Astrocyte (in vitro differentiated cells and primary cell): ENCODE results near the gene SELENOW. TPM values are rescaled to one million over a fixed set of nuclear protein-coding genes. Genes with fewer than 3 reads are reported as not detected.
"Not testable (repeated sequence)": the region's sequence is repeated elsewhere in the genome, so short reads cannot be mapped to it uniquely, and the experiment has no call there.

Experiments used
- DNase-seq: peaks from one replicate; pipeline ENCODE4 v3.0.0-alpha.2; 2010; ENCODE audit warnings: low read depth
- FAIRE-seq: peaks from 2 replicates; lab custom pipeline; 2011; peaks lifted over from hg19 to GRCh38; lab: Jason Lieb, UNC
- H2AFZ ChIP-seq: 2 replicates; pipeline ENCODE4 v1.6.0; 2012; ENCODE audit warnings: low read depth, low read length, inconsistent platforms
- H3K27ac ChIP-seq: 2 replicates; pipeline ENCODE4 v1.5.1; 2011; ENCODE audit warnings: low read depth, low read length, inconsistent platforms
- H3K27me3 ChIP-seq: 2 replicates; pipeline ENCODE4 v1.6.0; 2011; ENCODE audit warnings: low read length, inconsistent platforms; ENCODE audit not compliant: insufficient read depth
- H3K36me3 ChIP-seq: 2 replicates; pipeline ENCODE4 v1.5.1; 2011; ENCODE audit warnings: low read length, inconsistent platforms; ENCODE audit not compliant: insufficient read depth
- H3K4me1 ChIP-seq: 2 replicates; pipeline ENCODE4 v1.5.1; 2011; ENCODE audit warnings: low read length, inconsistent platforms; ENCODE audit not compliant: insufficient read depth
- H3K4me2 ChIP-seq: 2 replicates; pipeline ENCODE4 v1.6.0; 2012; ENCODE audit warnings: low read length, inconsistent platforms
- H3K4me3 ChIP-seq: 2 replicates; pipeline ENCODE4 v1.5.1; 2011; ENCODE audit warnings: low read depth, mild to moderate bottlenecking, low read length, inconsistent platforms; ENCODE audit not compliant: insufficient read depth
- H3K79me2 ChIP-seq: 2 replicates; pipeline ENCODE4 v1.6.0; 2012; ENCODE audit warnings: mild to moderate bottlenecking, low read length, inconsistent platforms; ENCODE audit not compliant: insufficient read depth
- H3K9ac ChIP-seq: 2 replicates; pipeline ENCODE4 v1.6.0; 2012; ENCODE audit warnings: mild to moderate bottlenecking, low read length, inconsistent platforms
- H3K9me3 ChIP-seq: 2 replicates; pipeline ENCODE4 v1.5.1; 2012; ENCODE audit warnings: low read depth, mild to moderate bottlenecking, low read length, inconsistent platforms; ENCODE audit not compliant: insufficient read depth
- H4K20me1 ChIP-seq: 2 replicates; pipeline ENCODE4 v1.6.0; 2012; ENCODE audit warnings: low read length, inconsistent platforms; ENCODE audit not compliant: insufficient read depth
- H3K27ac Mint-ChIP-seq: one replicate; pipeline ENCODE4 v1.8.0; 2021; ENCODE audit warnings: mild to moderate bottlenecking, mixed read lengths; ENCODE audit not compliant: unreplicated experiment
- H3K27me3 Mint-ChIP-seq: one replicate; pipeline ENCODE4 v1.8.0; 2021; ENCODE audit warnings: low read depth, mixed read lengths; ENCODE audit not compliant: unreplicated experiment
- H3K36me3 Mint-ChIP-seq: one replicate; pipeline ENCODE4 v1.8.0; 2021; ENCODE audit warnings: low read depth, mixed read lengths; ENCODE audit not compliant: unreplicated experiment
- H3K4me1 Mint-ChIP-seq: one replicate; pipeline ENCODE4 v1.8.0; 2021; ENCODE audit warnings: low read depth, mixed read lengths; ENCODE audit not compliant: unreplicated experiment
- H3K4me3 Mint-ChIP-seq: one replicate; pipeline ENCODE4 v1.8.0; 2021; ENCODE audit warnings: mild to moderate bottlenecking, moderate library complexity, mixed read lengths; ENCODE audit not compliant: unreplicated experiment
- H3K9me3 Mint-ChIP-seq: one replicate; pipeline ENCODE4 v1.8.0; 2021; ENCODE audit warnings: mild to moderate bottlenecking, mixed read lengths; ENCODE audit not compliant: unreplicated experiment
- CTCF ChIP-seq: IDR thresholded peaks from 2 replicates; pipeline ENCODE4 v1.5.1; 2011; ENCODE audit warnings: low read depth, mild to moderate bottlenecking, inconsistent platforms, low read length, moderate library complexity; ENCODE audit not compliant: insufficient read depth
- EZH2 ChIP-seq: IDR thresholded peaks from 2 replicates; pipeline ENCODE4 v1.6.1; 2012; ENCODE audit warnings: mild to moderate bottlenecking, low read length, inconsistent platforms; ENCODE audit not compliant: insufficient read depth
- total RNA-seq: library from RNA; stranded (reverse); gene quantifications from 2 replicates; pipeline ENCODE4 v1.2.1, GENCODE V29; 2021

Gene SELENOW
- total RNA-seq, 1 donor from 2014 or later = 279 TPM

- Mint-ChIP-seq H3K36me3 (peaks cover 2% of the 10 kb centered on the region), H3K9me3 (peaks cover 10% of the 10 kb centered on the region), H3K4me1 (peaks cover 1% of the 10 kb centered on the region), H3K27ac (no peak overlapping the region), H3K4me3 (no peak overlapping the region), H3K27me3 (peaks cover 16% of the 10 kb centered on the region)
- no peak overlapping the region for H3K4me3 ChIP-seq
- FAIRE-seq = no peak
- H3K36me3 ChIP-seq = no peaks in the 10 kb centered on the region
- no peaks in the 10 kb centered on the region for H4K20me1 ChIP-seq
- H3K9ac ChIP-seq = no peak overlapping the region
- no peak overlapping the region for H2AFZ ChIP-seq
- no peak overlapping the region for H3K4me2 ChIP-seq
- no peak overlapping the region for H3K27ac ChIP-seq
- H3K27me3 ChIP-seq = no peaks in the 10 kb centered on the region
- no peaks in the 10 kb centered on the region for H3K9me3 ChIP-seq
- H3K79me2 ChIP-seq = no peaks in the 10 kb centered on the region
- H3K4me1 ChIP-seq = no peaks in the 10 kb centered on the region
- DNase-seq = no peak
- TF ChIP-seq EZH2 (no peak), CTCF (no peak)
Observed at GRCh38 chr19:47802521-47803043, 24.1 kb downstream of the SELENOW start.

- not testable (repeated sequence) for H3K9ac ChIP-seq, H3K9me3 ChIP-seq, H3K4me3 Mint-ChIP-seq, H3K27ac ChIP-seq, FAIRE-seq, H3K4me2 ChIP-seq, H3K27me3 ChIP-seq, H3K36me3 ChIP-seq, H2AFZ ChIP-seq, H3K79me2 ChIP-seq, H3K4me1 Mint-ChIP-seq, H3K4me1 ChIP-seq, H3K36me3 Mint-ChIP-seq, H3K27ac Mint-ChIP-seq, DNase-seq, H3K4me3 ChIP-seq, H4K20me1 ChIP-seq, H3K9me3 Mint-ChIP-seq
- H3K27me3 Mint-ChIP-seq = peaks cover 13% of the 10 kb centered on the region
Observed at GRCh38 chr19:47803148-47803547, 24.6 kb downstream of the SELENOW start.

- H3K27me3 Mint-ChIP-seq = peaks cover 13% of the 10 kb centered on the region
- not testable (repeated sequence) for FAIRE-seq, H3K4me3 Mint-ChIP-seq, H3K27me3 ChIP-seq, H3K36me3 Mint-ChIP-seq, H2AFZ ChIP-seq, H3K4me3 ChIP-seq, H3K9me3 ChIP-seq, H3K4me2 ChIP-seq, H3K79me2 ChIP-seq, H3K27ac Mint-ChIP-seq, H3K36me3 ChIP-seq, H3K9me3 Mint-ChIP-seq, DNase-seq, H3K4me1 ChIP-seq, H4K20me1 ChIP-seq, H3K27ac ChIP-seq, H3K9ac ChIP-seq, H3K4me1 Mint-ChIP-seq
Observed at GRCh38 chr19:47803671-47804070, 25.2 kb downstream of the SELENOW start.

- not testable (repeated sequence) for H3K79me2 ChIP-seq
Observed at GRCh38 chr19:47804451-47804850, 25.9 kb downstream of the SELENOW start, which contains the start of gene TPRX1. TSS of gene TPRX1 (minus strand) at chr19:47804551. CDS start at chr19:47804539, 12 bp downstream.

More at GRCh38 chr19:47804451-47804850, 25.9 kb downstream of the SELENOW start, which contains the start of gene TPRX1:
- H3K4me1 ChIP-seq, H3K4me1 Mint-ChIP-seq, H3K4me3 ChIP-seq, H3K9me3 ChIP-seq, H3K27me3 Mint-ChIP-seq, H3K9me3 Mint-ChIP-seq, FAIRE-seq, H3K9ac ChIP-seq, H3K4me3 Mint-ChIP-seq, H4K20me1 ChIP-seq, H3K27ac Mint-ChIP-seq, H3K27me3 ChIP-seq, H2AFZ ChIP-seq, H3K27ac ChIP-seq, H3K4me2 ChIP-seq, H3K36me3 ChIP-seq, DNase-seq, H3K36me3 Mint-ChIP-seq: not testable (repeated sequence)
